GM19455 (cell line): ENCODE results near the gene FDXACB1.

Experiments used
- ATAC-seq: cut with Tn5 transposase; IDR thresholded peaks from one replicate; pipeline ENCODE4 v1.9.1; 2021; ENCODE audit not compliant: unreplicated experiment

Gene FDXACB1

GRCh38 chr11:111846636-111847035 lies 32.3 kb downstream of the FDXACB1 start:
- no peak for ATAC-seq

- ATAC-seq = no peak
Measured at GRCh38 chr11:111846063-111846462, 32.9 kb downstream of the FDXACB1 start.

GRCh38 chr11:111845276-111846028 lies 33.5 kb downstream of the FDXACB1 start:
- ATAC-seq = no peak

DNA sequence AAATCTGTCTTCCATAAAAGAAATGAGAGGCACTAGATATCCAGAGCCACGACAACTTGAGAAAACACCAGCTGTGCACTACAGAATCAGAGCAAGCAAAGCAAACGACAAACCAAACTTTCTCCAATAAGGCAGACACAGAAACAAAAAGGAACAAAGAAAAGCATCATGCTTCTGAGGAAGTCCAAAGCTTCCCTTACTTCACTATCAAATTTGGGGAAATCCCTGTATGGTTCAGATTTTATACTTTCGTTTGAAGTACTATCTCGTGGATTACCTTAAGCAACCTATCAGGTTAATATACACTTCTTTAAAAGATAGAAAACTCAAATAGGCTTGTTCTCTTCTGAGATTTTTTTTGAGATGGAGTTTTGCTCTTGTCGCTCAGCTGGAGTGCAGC lies 35.3 kb downstream of the FDXACB1 start:
- no peak for ATAC-seq

DNA sequence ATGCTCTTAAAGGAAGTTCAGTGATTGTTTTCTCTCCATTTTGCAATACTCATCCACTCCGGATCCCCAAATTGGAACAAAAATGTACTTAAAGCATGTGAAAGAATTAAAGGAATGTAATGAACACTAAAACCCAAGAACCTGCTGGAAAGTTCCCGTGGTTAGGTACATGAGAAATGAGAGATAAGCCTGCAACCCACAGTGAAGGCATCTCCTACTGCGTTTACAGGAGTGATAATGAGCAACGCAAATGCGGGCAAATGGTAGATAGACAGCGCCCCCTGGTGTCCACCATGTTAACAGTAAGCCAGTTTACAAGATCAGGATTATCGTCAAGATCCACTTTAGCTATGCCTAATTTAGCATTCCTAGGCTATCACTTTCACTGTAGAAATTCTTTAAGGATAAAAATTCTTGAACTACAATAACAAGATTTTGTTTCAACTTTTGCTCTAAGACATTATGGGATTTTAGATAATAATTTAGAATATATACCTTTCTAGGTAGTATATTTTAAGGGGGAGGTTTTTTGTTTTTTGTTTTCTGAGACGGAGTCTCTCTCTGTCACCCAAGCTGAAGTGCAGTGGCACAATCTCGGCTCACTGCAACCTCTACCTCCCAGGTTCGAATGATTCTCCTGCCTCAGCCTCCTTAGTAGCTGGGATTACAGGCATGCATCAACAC lies 37.5 kb downstream of the FDXACB1 start:
- peak; percentile 66 for ATAC-seq

DNA sequence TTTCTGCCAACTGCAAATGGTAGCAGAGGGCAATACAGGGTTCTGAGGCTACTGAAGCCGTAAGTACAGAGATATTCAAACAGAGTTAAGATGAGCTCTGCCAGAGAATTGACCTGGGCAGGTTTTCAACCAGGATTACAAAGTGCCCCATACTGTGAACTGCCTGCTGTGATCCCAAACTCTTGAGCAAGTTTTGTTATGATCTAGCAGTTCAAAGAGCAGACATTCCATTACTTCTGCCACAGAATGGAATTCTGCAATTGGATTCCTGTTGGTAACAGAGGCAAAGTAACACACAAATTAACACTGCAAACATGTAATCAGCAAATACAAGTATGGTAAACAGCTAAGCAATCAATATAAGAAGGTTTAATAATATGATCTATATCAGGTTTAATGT lies 38.8 kb downstream of the FDXACB1 start:
- ATAC-seq = no peak

DNA sequence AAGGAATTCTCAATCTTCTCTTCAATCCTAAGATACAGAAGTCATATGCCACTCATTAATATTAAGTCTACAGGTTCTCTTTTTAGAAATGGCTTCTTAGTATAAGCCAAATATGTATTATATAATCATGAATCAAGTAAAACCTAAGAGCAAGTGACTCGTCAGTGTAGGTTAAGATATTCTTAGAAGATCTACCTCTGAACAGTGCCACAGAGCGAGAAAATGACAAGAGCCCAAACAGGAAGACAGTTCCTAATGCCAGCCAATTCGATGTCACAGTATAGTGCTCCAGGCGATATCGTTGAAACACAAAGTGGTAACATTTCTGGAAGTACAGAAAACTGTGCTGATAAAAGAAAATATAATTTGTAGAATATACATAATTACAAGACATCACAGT lies 40.9 kb downstream of the FDXACB1 start:
- ATAC-seq = no peak

DNA sequence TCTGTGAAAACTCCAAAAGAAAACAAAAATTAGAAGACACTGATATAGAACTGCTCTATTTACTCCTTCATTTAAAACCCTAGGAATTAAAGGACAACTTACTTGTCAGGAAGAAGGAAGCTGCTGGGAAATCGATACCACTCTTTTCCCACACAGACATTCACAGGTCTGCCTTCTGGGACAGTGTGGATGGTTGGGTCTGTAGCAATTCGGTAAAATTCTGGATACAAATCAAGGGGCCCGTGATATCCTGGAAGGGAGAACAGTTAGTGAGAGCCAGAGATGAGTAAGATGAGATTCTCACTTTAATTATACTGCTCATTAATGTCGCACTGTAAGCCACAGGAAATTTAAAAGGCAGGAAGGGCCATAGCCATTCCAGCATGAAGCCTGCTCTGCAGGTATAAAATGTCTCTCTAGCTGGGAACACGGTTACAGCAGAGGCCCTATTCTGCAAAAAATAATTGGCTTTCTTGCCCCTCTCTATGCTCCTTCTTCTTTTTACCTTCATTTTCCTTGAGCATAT lies 41.5 kb downstream of the FDXACB1 start:
- ATAC-seq = no peak

GRCh38 chr11:111836721-111837120 lies 42.2 kb downstream of the FDXACB1 start:
- peak; percentile 70 for ATAC-seq

GRCh38 chr11:111836162-111836561 lies 42.8 kb downstream of the FDXACB1 start:
- ATAC-seq = no peak

GRCh38 chr11:111835665-111836064 lies 43.3 kb downstream of the FDXACB1 start:
- no peak for ATAC-seq

DNA sequence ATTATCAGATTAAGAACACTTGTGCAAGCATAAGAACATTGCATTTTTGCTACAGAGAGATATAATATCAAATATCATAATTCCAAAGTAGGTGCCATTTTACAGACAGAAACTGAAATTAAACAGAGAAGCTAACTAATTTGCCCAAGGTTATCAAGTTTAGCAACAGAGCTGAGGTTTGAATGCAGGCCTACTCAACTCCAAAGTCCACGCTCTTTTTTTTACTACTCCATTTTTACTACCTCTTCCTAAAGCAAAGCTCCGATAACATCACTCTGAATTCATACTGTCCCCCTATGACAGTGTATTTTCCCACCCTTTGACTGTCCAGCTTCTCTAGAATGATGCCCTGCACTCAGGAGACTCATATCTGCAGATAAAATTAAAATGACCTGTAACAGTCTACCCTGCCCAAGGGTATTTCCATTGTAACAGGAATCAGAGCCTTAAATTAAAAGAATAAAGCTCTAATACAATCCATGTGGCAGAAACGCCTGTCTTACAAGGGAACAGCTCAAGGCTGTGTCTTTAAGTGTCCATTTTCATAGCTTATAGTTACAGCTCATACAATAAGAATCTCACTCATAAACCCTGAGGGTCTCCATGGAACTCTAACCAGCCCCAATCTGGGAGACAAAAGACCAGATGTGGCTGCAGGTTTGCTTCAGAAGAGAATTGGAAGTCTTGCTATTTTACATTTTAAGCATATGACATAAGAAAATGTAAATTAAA lies 44.4 kb downstream of the FDXACB1 start:
- no peak for ATAC-seq

GRCh38 chr11:111833524-111833923 lies 45.4 kb downstream of the FDXACB1 start:
- no peak for ATAC-seq

- ATAC-seq = no peak
Measured at GRCh38 chr11:111829185-111829968, 49.6 kb downstream of the FDXACB1 start.

DNA sequence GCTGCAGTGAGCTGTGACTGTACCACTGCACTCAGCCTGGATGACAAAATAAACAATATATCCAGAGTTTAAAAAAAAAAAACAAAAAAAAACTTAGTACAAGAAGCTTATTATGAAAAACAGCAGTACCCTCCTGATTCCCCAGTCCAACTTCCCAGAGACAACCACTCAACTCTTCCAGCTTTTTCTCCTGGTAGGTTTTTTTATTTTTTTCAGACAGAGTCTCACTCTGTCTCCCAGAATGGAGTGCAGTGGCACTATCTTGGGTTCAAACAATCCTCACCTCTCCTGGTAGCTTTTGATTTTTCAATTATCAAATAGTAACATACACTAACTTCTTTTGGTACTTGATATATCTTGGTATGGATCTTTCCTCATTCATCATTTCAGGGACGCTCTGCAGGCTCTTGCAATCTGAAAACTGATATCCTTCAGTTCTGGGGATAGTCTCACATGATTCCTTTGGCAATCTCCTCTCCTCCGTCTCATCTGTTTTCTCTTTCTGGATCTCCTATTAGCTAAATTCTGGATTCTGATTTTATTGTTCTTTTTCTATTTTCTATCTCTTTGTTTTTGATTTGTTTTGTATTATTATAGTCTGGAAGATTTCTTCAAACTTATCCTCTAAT lies 52.5 kb downstream of the FDXACB1 start:
- no peak for ATAC-seq
